ENCODE results near the gene GCAT. TPM values are rescaled to one million over a fixed set of nuclear protein-coding genes. Genes with fewer than 3 reads are reported as not detected.

GCAT gene
- total and polyA plus RNA-seq, 2 of the 13 experiments (the other 11 are each of a cell fraction or from before 2014, with no cell fraction given) = 28.0 to 50.3 TPM

DNA sequence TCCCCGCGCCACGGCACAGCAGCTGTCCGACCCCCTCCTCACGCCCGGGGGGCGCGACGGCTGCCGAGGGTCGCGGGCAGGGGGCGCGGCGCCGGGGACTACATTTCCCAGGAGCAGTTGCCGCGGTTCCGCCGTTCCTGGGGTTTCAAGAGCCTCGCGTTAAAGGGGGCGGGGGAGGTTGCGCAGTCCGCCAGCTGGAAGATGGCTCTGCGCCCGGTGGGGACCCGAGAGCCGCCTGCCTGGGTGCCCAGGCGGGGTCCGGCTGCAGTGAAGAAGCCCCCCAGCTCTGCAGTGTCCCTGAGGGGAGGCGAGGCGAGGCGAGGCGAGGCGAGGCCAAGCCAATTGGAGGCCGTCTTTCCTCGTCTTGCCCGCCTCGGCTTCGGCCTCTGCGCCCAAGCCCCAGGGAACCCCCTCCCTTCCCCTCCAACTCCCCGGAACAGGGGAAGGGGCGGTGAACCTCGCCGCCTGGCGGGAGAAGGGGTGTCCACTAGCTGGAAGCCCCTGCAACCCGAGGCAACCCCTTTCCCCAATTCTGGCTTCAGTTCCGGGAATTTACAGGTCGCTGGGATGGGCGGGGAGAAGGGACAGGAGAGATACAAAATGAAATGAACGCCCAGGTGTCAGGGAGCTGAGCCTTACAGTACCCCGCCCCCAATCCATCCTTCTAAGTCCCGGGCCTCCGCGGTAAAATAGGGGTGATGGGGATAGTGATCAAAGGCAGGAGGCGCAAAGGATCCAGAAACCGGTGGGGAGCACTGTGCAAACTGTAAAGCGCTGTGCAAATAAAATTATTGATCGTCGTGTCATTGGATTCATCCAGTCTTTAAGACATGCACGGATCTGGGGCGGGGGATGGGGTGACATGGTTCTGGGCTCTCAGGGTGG is 5.2 kb upstream of the GCAT start (continued):
- TF ChIP-seq ZNF329 (CRISPR knock-in tag; IDR thresholded peaks at IDR 0.05; ENCODE audit: low read depth) = no peak
- peak; percentile 76; the same call in 1 of the 2 replicates for TF ChIP-seq ZNF766 (CRISPR knock-in tag; IDR thresholded peaks at IDR 0.05; ENCODE audit: borderline replicate concordance)
- no peak for TF ChIP-seq ZNF672 (CRISPR knock-in tag; IDR thresholded peaks at IDR 0.05)
- TF ChIP-seq, protein P1, sequence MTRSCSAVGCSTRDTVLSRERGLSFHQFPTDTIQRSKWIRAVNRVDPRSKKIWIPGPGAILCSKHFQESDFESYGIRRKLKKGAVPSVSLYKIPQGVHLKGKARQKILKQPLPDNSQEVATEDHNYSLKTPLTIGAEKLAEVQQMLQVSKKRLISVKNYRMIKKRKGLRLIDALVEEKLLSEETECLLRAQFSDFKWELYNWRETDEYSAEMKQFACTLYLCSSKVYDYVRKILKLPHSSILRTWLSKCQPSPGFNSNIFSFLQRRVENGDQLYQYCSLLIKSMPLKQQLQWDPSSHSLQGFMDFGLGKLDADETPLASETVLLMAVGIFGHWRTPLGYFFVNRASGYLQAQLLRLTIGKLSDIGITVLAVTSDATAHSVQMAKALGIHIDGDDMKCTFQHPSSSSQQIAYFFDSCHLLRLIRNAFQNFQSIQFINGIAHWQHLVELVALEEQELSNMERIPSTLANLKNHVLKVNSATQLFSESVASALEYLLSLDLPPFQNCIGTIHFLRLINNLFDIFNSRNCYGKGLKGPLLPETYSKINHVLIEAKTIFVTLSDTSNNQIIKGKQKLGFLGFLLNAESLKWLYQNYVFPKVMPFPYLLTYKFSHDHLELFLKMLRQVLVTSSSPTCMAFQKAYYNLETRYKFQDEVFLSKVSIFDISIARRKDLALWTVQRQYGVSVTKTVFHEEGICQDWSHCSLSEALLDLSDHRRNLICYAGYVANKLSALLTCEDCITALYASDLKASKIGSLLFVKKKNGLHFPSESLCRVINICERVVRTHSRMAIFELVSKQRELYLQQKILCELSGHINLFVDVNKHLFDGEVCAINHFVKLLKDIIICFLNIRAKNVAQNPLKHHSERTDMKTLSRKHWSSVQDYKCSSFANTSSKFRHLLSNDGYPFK (CRISPR knock-in tag; IDR thresholded peaks at IDR 0.05; ENCODE audit: borderline replicate concordance) = 0 out of 2 replicates have a peak, but pooled peaks have one; percentile 43
- no peak for TF ChIP-seq ZNF597 (CRISPR knock-in tag; IDR thresholded peaks at IDR 0.05)
- no peak for TF ChIP-seq NONO (IDR thresholded peaks at IDR 0.05)
- TF ChIP-seq NONO (CRISPR knock-in tag; conservative IDR thresholded peaks at IDR 0.05) = peak; percentile 16; the same call in 1 of the 2 replicates
- TF ChIP-seq SIX1 (CRISPR knock-in tag; IDR thresholded peaks at IDR 0.05; ENCODE audit: borderline replicate concordance) = no peak
- no peak for TF ChIP-seq SRSF4 (IDR thresholded peaks at IDR 0.05; ENCODE audit: low read depth, low read length, poor library complexity, severe bottlenecking)
- TF ChIP-seq HHEX (CRISPR knock-in tag; IDR thresholded peaks at IDR 0.05) = no peak
- no peak for TF ChIP-seq MZF1 (CRISPR knock-in tag; IDR thresholded peaks at IDR 0.05; ENCODE audit: borderline replicate concordance)
- TF ChIP-seq FLYWCH1 (CRISPR knock-in tag; IDR thresholded peaks at IDR 0.05) = no peak
- TF ChIP-seq ZSCAN9 (CRISPR knock-in tag; IDR thresholded peaks at IDR 0.05; ENCODE audit: borderline replicate concordance) = 0 out of 2 replicates have a peak, but pooled peaks have one; percentile 11
- peak in 1 of 2 experiments; percentile 27; a peak in 1 of 4 replicates for TF ChIP-seq EP300 (IDR thresholded peaks at IDR 0.05; ENCODE audit: low read depth in 2 of 2, low read length in 2 of 2)
- no peak for TF ChIP-seq EP300 (CRISPR knock-in tag; IDR thresholded peaks at IDR 0.05; ENCODE audit: borderline replicate concordance)
- TF ChIP-seq ZNF205 (CRISPR knock-in tag; IDR thresholded peaks at IDR 0.05) = no peak
- TF ChIP-seq PREB (CRISPR knock-in tag; IDR thresholded peaks at IDR 0.05) = no peak
- peak; percentile 36; the same call in 1 of the 2 replicates for TF ChIP-seq FOXA3 (CRISPR knock-in tag; IDR thresholded peaks at IDR 0.05)
- TF ChIP-seq HOXA7 (CRISPR knock-in tag; IDR thresholded peaks at IDR 0.05) = no peak
- peak; percentile 90 for TF ChIP-seq ZFP91 (CRISPR knock-in tag; IDR thresholded peaks at IDR 0.05; ENCODE audit: borderline replicate concordance)
- TF ChIP-seq ZFYVE20 (CRISPR knock-in tag; IDR thresholded peaks at IDR 0.05; ENCODE audit: borderline replicate concordance, low read depth) = no peak
- TF ChIP-seq FOXC1 (CRISPR knock-in tag; IDR thresholded peaks at IDR 0.05; ENCODE audit: borderline replicate concordance) = peak; percentile 63; the same call in 1 of the 2 replicates
- peak; percentile 45; the same call in 1 of the 2 replicates for TF ChIP-seq NR2C2 (CRISPR knock-in tag; IDR thresholded peaks at IDR 0.05; ENCODE audit: borderline replicate concordance)
